Uterus (tissue), 4 donors: ENCODE data around the gene KRTAP19-5. TPM values are rescaled to one million over a fixed set of nuclear protein-coding genes. Genes with fewer than 3 reads are reported as not detected.
"Not testable (repeated sequence)": the region's sequence is repeated elsewhere in the genome, so short reads cannot be mapped to it uniquely, and the experiment has no call there.

Source experiments
- DNase-seq, 2 donors: peaks; one replicate each; pipeline ENCODE4 v3.0.0-alpha.2; 2019 to 2020
- H3K27ac ChIP-seq, 2 donors: fragments of 200-600 bp; sonication (generic); 1 replicate in 1 of 2; 2 replicates in 1 of 2; pipeline ENCODE4 v1.5.1; 2016 to 2018
- H3K27me3 ChIP-seq, 2 donors: fragments of 200-600 bp; sonication (generic); one replicate each; pipeline ENCODE4 v1.5.1; 2018 to 2019; ENCODE audit warnings: control low read depth in 1 of 2
- H3K36me3 ChIP-seq, 2 donors: fragments of 200-600 bp; sonication (generic); one replicate each; pipeline ENCODE4 v1.5.1; 2019; ENCODE audit warnings: control low read depth in 1 of 2
- H3K4me1 ChIP-seq, 2 donors: fragments of 200-600 bp; sonication (generic); one replicate each; pipeline ENCODE4 v1.5.1; 2018 to 2019; ENCODE audit warnings: control low read depth in 1 of 2
- H3K4me3 ChIP-seq, 2 donors: fragments of 200-600 bp; sonication (generic); 1 replicate in 1 of 2; 2 replicates in 1 of 2; pipeline ENCODE4 v1.5.1; 2018 to 2019; ENCODE audit warnings: mild to moderate bottlenecking in 1 of 2
- H3K9me3 ChIP-seq, 2 donors: fragments of 200-600 bp; sonication (generic); one replicate each; pipeline ENCODE4 v1.5.1; 2019; ENCODE audit warnings: control low read depth in 1 of 2
- POLR2A ChIP-seq, 2 donors: fragments of 450-650 bp; IDR thresholded peaks; one replicate each; pipeline ENCODE4 v1.6.1; 2016; ENCODE audit warnings: antibody characterized with exemption in 2 of 2, mild to moderate bottlenecking in 1 of 2, moderate library complexity in 1 of 2
- intact Hi-C: fragments of 100-400 bp; cut with DNase I; formaldehyde crosslinking; loops from one replicate; pipeline ENCODE4 v1.15.1; 2023; ENCODE audit warnings: low total_unique reads
- total RNA-seq, 4 donors: library from RNA; depleted of rRNA in 3 of 4; stranded (reverse); fragments of >200 nt in 3 of 4; gene quantifications; one replicate each; pipeline versions ENCODE4 v1.1.0 to v1.2.4, GENCODE V29; 2014 to 2023
- TF ChIP-seq, protein P1 (sequence below), 4 experiments: fragments of 200-600 bp in 2 of 4; fragments of 450-650 bp in 2 of 4; sonication (generic) in 2 of 4; IDR thresholded peaks; one replicate each; pipeline ENCODE4 v1.5.1; 2016 to 2019; ENCODE audit warnings: antibody characterized with exemption in 4 of 4, mild to moderate bottlenecking in 2 of 4, moderate library complexity in 1 of 4
- donor health status: DM: yes; HTN: yes; CAD: no.

Gene KRTAP19-5
- total RNA-seq = not detected

DNA sequence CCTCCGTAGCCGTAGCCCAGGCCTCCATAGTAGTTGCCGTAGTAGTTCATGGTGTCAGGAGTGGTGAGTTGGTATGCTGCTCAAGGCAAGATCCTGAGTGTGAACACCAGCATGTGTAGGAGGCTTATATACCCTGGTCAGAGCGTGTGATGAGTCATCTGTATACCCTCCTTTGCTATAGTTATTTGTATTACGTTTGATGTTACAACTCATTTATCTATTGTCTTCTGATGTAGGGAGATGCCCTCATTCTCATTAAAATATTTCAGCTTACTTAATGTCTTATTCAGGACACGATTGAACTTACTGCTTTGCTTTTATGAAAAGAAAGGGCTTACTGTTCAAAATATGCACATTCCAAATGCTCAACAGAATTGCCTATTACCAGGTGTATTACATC is at the start of gene KRTAP19-5:
TSS of gene KRTAP19-5 (minus strand) at position 101 of the 400 bp plus-strand sequence. CDS start at position 50, 51 bp downstream.
- Histone ChIP-seq H3K4me1 (no peaks in the 10 kb centered on the region), H3K4me3 (no peak within 1 kb of the TSS), H3K27ac (no peak within 1 kb of the TSS), H3K36me3 (no peaks in the 10 kb centered on the region), H3K9me3 (no peaks in the 10 kb centered on the region), H3K27me3 (no peaks in the 10 kb centered on the region)
- intact Hi-C loops = no loop called here
- TF ChIP-seq, protein P1, sequence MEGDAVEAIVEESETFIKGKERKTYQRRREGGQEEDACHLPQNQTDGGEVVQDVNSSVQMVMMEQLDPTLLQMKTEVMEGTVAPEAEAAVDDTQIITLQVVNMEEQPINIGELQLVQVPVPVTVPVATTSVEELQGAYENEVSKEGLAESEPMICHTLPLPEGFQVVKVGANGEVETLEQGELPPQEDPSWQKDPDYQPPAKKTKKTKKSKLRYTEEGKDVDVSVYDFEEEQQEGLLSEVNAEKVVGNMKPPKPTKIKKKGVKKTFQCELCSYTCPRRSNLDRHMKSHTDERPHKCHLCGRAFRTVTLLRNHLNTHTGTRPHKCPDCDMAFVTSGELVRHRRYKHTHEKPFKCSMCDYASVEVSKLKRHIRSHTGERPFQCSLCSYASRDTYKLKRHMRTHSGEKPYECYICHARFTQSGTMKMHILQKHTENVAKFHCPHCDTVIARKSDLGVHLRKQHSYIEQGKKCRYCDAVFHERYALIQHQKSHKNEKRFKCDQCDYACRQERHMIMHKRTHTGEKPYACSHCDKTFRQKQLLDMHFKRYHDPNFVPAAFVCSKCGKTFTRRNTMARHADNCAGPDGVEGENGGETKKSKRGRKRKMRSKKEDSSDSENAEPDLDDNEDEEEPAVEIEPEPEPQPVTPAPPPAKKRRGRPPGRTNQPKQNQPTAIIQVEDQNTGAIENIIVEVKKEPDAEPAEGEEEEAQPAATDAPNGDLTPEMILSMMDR (IDR thresholded peaks at IDR 0.05) = no peak
- TF ChIP-seq POLR2A (IDR thresholded peaks at IDR 0.05) = no peak
- DNase-seq = no peak

DNA sequence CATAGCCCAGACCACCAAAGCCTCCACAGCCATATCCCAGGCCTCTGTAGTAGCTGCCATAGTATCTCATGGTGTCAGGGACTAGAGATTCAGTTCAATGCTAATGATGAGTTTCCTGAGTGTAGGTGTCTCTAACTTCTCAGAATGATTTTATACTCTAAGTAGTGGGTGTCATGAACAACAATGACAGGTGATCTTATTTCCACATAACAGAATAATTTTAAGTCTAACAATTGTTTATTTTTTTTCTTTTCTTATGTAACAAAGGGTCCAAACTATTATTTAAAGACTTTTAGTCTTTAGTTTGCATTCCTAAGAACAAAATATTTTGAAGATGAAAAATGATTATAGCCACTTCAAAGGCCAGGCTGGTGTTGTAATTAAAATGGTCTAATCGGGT is 39.8 kb upstream of the KRTAP19-5 start, which contains the start of gene KRTAP19-6:
TSS of gene KRTAP19-6 (minus strand) at position 101 of the 400 bp plus-strand sequence. CDS start at position 70, 31 bp downstream.
- no peaks in the 10 kb centered on the region for H3K36me3 ChIP-seq
- intact Hi-C loops = no loop called here

DNA sequence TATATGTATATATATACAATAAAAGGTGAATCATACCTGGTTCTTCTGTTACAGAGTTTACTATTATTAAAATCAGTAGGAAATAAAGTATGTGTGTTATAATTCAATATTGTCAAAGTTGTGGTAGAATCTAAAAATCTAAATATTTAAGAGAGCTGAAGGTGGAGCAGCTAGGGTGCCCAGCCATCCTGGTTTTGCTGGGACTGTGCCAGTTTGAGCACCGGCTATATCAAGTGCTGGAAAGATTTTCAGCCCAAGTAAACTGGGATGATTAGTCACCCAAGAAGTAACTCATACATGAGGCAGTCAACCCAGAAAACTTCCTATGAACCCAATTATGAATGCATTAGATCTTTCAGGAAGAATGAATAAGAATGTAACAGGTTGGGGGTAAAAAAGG is 16.9 kb upstream of the KRTAP19-5 start:
- no peak overlapping the region for H3K4me3 ChIP-seq
- H3K36me3 ChIP-seq = no peaks in the 10 kb centered on the region
- H3K27me3 ChIP-seq = no peaks in the 10 kb centered on the region
- H3K4me1 ChIP-seq = no peaks in the 10 kb centered on the region
- intact Hi-C loops = no loop called here
- no peak for TF ChIP-seq POLR2A (IDR thresholded peaks at IDR 0.05)
- TF ChIP-seq, protein P1 (IDR thresholded peaks at IDR 0.05) = no peak
- no peak for DNase-seq
- H3K27ac ChIP-seq = no peak overlapping the region
- H3K9me3 ChIP-seq = no peaks in the 10 kb centered on the region

More for the DNA sequence above, 39.8 kb upstream of the KRTAP19-5 start, which contains the start of gene KRTAP19-6:
- TF ChIP-seq, protein P1 (IDR thresholded peaks at IDR 0.05) = no peak
- TF ChIP-seq POLR2A (IDR thresholded peaks at IDR 0.05) = no peak
- H3K4me3 ChIP-seq = no peak within 1 kb of the TSS
- no peaks in the 10 kb centered on the region for H3K9me3 ChIP-seq
- H3K4me1 ChIP-seq = no peaks in the 10 kb centered on the region
- DNase-seq = no peak
- H3K27me3 ChIP-seq = no peaks in the 10 kb centered on the region
- H3K27ac ChIP-seq = no peak within 1 kb of the TSS

GRCh38 chr21:30515681-30516080 is 13.7 kb upstream of the KRTAP19-5 start:
- Histone ChIP-seq H3K27ac (no peak overlapping the region), H3K4me1 (no peaks in the 10 kb centered on the region), H3K4me3 (no peak overlapping the region), H3K27me3 (no peaks in the 10 kb centered on the region), H3K36me3 (no peaks in the 10 kb centered on the region), H3K9me3 (no peaks in the 10 kb centered on the region)
- no peak for DNase-seq
- TF ChIP-seq POLR2A (IDR thresholded peaks at IDR 0.05) = no peak
- TF ChIP-seq, protein P1 (IDR thresholded peaks at IDR 0.05) = no peak
- intact Hi-C loops = no loop called here

- H3K27ac ChIP-seq, H3K4me1 ChIP-seq, H3K4me3 ChIP-seq, DNase-seq, H3K27me3 ChIP-seq, H3K9me3 ChIP-seq, intact Hi-C loops, H3K36me3 ChIP-seq: not testable (repeated sequence)
These were observed 3.8 kb upstream of the KRTAP19-5 start for GRCh38 chr21:30505621-30506205.
